Spleen (tissue), 11 donors: ENCODE data around the gene RNLS. TPM values are rescaled to one million over a fixed set of nuclear protein-coding genes. Genes with fewer than 3 reads are reported as not detected.
A peak's percentile ranks its signal among the peaks of the same experiment; 100 is the strongest.

Source experiments
- DNase-seq: peaks from one replicate; pipeline ENCODE4 v3.0.0-alpha.2; 2020
- H3K27ac ChIP-seq, 8 donors: fragments of 200-600 bp; sonication (generic) in 7 of 8; 1 replicate in 4 of 8; 2 replicates in 4 of 8; pipeline versions ENCODE4 v1.5.0 to v1.8.0; 2016 to 2021; ENCODE audit warnings: inconsistent platforms in 4 of 8, mild to moderate bottlenecking in 4 of 8, moderate library complexity in 1 of 8
- H3K27me3 ChIP-seq, 7 donors: fragments of 200-600 bp; sonication (generic) in 6 of 7; replicated peaks in 1 of 7; 1 replicate in 4 of 7; 2 replicates in 3 of 7; pipeline versions ENCODE4 v1.5.0 to v1.8.0; 2016 to 2021; ENCODE audit warnings: inconsistent platforms in 3 of 7, mild to moderate bottlenecking in 1 of 7
- H3K36me3 ChIP-seq, 6 donors: fragments of 200-600 bp; sonication (generic) in 5 of 6; 1 replicate in 4 of 6; 2 replicates in 2 of 6; pipeline versions ENCODE4 v1.5.0 to v1.8.0; 2016 to 2021; ENCODE audit warnings: inconsistent platforms in 2 of 6
- H3K4me1 ChIP-seq, 6 donors: fragments of 200-600 bp; sonication (generic) in 5 of 6; 1 replicate in 3 of 6; 2 replicates in 3 of 6; pipeline versions ENCODE4 v1.5.0 to v1.8.0; 2016 to 2021; ENCODE audit warnings: inconsistent platforms in 3 of 6
- H3K4me3 ChIP-seq, 8 donors: fragments of 200-600 bp; sonication (generic) in 7 of 8; 1 replicate in 4 of 8; 2 replicates in 4 of 8; pipeline versions ENCODE4 v1.5.0 to v1.8.0; 2016 to 2021; ENCODE audit warnings: inconsistent platforms in 4 of 8, mild to moderate bottlenecking in 4 of 8, moderate library complexity in 2 of 8
- H3K9me3 ChIP-seq, 8 donors: fragments of 200-600 bp; sonication (generic) in 7 of 8; 1 replicate in 4 of 8; 2 replicates in 4 of 8; pipeline versions ENCODE4 v1.5.0 to v1.8.0; 2016 to 2021; ENCODE audit warnings: inconsistent platforms in 4 of 8
- POLR2A ChIP-seq, 3 donors: fragments of 450-650 bp; IDR thresholded peaks; one replicate each; pipeline ENCODE4 v1.5.1; 2017; ENCODE audit warnings: antibody characterized with exemption in 3 of 3, mild to moderate bottlenecking in 1 of 3
- POLR2AphosphoS5 ChIP-seq, 3 donors: sonication (generic); formaldehyde crosslinking; IDR thresholded peaks; one replicate each; pipeline ENCODE4 v1.5.1; 2017; ENCODE audit warnings: antibody characterized with exemption in 3 of 3
- WGBS, 5 donors: extraction: QIAGEN DNeasy Blood & Tissue Kit in 3 of 5; methylation state at CpG; one replicate each; pipeline versions ENCODE4 v1.1.5 to v1.1.7; 2013 to 2018; 5-methylcytosine and 5-hydroxymethylcytosine counted together
- intact Hi-C: fragments of 100-400 bp; cut with DNase I; formaldehyde crosslinking; loops from one replicate; pipeline ENCODE4 v1.15.0; 2023; ENCODE audit warnings: low total_unique reads
- polyA plus RNA-seq, 3 donors: library from polyadenylated mRNA; stranded (reverse); fragments of 200-250 nt; gene quantifications; one replicate each; pipeline ENCODE4 v1.2.1, GENCODE V29; 2013
- total RNA-seq, 7 donors: library from RNA; depleted of rRNA in 3 of 7; stranded (reverse); fragments of >200 nt in 3 of 7; fragmentation: NEBNext Ultra II Directional in 4 of 7; extraction: Animal tissue kit (Norgen Biotek cat#: 25700) in 4 of 7; gene quantifications; one replicate each; pipeline versions ENCODE4 v1.1.0 to v1.2.1, GENCODE V29; 2016 to 2021
- TF ChIP-seq, protein P1 (sequence below), 11 experiments: fragments of 200-600 bp in 7 of 11; fragments of 450-650 bp in 4 of 11; sonication (generic) in 4 of 11; IDR thresholded peaks in 8 of 11; conservative IDR thresholded peaks in 3 of 11; 1 replicate in 7 of 11; 2 replicates in 4 of 11; pipeline versions ENCODE4 v1.4.0 to v1.8.0; 2016 to 2021; ENCODE audit warnings: antibody characterized with exemption in 11 of 11, inconsistent platforms in 4 of 11, mild to moderate bottlenecking in 1 of 11
- donor health status: healthy with polysubstance abuse.
- donor health status: DM: no; HTN: no; CAD: no; lungs with moderate emphysema.
- donor health status: DM: no; HTN: no; CAD: no.
- donor health status: Bipolar disorder and iron deficiency.
- donor health status: healthy.
- donor health status: DM: no; HTN: no; CAD: no.
- donor health status: DM: yes; HTN: yes; CAD: no.

Gene RNLS
- total and polyA plus RNA-seq, 10 donors, result 4.5 to 28.8 (median 8.5) TPM

DNA sequence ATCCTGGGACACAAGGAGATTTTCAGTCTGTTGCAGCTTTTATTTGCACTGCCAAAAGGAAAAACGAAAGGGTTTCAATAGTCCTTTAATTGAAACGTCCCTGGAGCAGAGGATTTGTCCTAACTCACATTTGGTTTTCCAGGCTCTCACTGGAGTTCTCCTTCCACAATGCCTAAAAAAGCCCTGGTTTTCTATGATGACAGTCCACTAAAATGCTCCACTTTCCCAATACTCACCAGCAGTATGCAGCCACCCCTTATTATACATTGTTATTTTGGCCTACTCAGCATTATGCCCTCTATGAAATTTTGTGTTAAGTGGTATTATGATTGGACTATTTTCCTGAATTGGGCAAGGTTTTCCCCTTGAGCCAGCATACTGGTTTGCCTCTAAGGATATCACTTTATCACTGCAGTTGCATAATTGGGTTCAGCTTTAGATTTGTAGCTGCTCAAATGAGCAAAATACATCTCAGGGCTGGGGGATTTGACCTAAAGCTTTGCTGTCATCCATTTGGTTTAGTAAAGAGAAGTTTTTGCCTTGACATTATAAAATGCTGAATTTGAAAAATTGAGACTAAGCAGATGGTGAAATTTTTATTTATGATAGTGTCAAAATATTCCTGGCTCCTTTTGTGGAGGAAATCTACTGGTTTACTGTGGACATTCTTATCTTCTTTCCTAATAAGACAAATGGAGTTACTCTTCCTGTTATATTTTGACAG is 239.2 kb downstream of the RNLS start:
- no peak for DNase-seq
- TF ChIP-seq POLR2AphosphoS5 (IDR thresholded peaks at IDR 0.05) (no peak), POLR2A (IDR thresholded peaks at IDR 0.05) (no peak)
- TF ChIP-seq, protein P1, sequence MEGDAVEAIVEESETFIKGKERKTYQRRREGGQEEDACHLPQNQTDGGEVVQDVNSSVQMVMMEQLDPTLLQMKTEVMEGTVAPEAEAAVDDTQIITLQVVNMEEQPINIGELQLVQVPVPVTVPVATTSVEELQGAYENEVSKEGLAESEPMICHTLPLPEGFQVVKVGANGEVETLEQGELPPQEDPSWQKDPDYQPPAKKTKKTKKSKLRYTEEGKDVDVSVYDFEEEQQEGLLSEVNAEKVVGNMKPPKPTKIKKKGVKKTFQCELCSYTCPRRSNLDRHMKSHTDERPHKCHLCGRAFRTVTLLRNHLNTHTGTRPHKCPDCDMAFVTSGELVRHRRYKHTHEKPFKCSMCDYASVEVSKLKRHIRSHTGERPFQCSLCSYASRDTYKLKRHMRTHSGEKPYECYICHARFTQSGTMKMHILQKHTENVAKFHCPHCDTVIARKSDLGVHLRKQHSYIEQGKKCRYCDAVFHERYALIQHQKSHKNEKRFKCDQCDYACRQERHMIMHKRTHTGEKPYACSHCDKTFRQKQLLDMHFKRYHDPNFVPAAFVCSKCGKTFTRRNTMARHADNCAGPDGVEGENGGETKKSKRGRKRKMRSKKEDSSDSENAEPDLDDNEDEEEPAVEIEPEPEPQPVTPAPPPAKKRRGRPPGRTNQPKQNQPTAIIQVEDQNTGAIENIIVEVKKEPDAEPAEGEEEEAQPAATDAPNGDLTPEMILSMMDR (IDR thresholded peaks at IDR 0.05 in 8 of 11, conservative IDR thresholded peaks at IDR 0.05 in 3 of 11), result no peak

DNA sequence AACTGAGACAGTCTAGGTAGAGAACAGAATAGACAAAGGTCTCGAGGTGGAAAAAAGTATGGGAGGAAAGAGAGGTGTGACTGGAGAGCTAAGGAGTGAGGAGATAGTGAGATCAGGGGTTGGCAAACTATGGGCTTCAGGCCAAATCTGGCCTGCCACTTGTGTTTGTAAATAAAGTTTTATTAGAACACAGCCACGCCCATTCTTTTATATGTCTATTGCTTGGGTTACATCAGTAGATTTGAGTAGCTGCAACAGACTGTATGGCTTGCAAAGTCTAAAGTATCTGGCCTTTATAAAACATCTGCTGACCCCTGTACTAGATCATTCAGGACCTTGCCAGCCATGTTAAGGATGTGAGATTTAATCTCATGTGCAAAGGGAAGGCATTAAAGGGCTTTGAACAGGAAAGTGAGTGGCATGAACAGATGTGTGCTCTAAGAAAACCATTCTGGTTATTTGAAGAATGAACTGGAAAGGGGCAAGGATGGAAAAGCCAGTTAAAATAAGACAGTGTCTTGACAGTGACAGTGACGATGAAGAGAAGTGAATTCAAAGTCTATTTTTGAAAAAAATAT is 240.3 kb downstream of the RNLS start:
- intact Hi-C loops, result no loop called here
- 93 to 98% (median 97%) methylated on average over 3 of the region's 3 CpGs for WGBS, 5 donors
- DNase-seq, result no peak

More for the DNA sequence above, 239.2 kb downstream of the RNLS start:
- Histone ChIP-seq H3K36me3 (no peaks in the 10 kb centered on the region), H3K4me3 (no peak overlapping the region), H3K27me3 (no peaks in the 10 kb centered on the region), H3K27ac (peak overlapping the region in 7 of 8 donors; percentile 4 to 62 (median 31)), H3K4me1 (peaks cover 0 to 32% (median 15%) of the 10 kb centered on the region in 6 donors), H3K9me3 (no peaks in the 10 kb centered on the region)
- intact Hi-C loops, result no loop called here
- WGBS, 5 donors, result 56 to 76% (median 68%) methylated on average over 2 of the region's 2 CpGs

DNA sequence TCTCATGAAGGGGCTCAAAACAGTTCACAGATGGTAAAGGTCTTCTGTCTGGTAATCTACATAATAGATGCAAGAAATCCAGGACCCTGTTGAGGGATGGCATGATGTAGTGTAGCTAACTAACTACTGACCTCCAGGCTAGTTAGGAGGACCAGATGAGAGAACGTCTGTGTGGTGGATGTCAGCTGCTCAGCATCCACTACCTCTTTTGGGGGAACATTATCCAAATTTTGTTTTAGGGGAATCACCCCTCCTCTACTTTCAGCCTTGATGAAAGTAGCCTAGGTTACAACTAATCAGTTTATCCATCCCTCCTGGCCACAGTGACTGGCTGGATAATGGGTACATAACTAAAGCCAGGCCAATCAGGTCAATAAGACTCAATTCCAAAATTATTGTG is 246.0 kb downstream of the RNLS start:
- no peak for TF ChIP-seq POLR2AphosphoS5 (IDR thresholded peaks at IDR 0.05)
- TF ChIP-seq, protein P1 (IDR thresholded peaks at IDR 0.05 in 8 of 11, conservative IDR thresholded peaks at IDR 0.05 in 3 of 11), result no peak
- no peak for TF ChIP-seq POLR2A (IDR thresholded peaks at IDR 0.05)
- WGBS, 5 donors, result 73 to 85% (median 81%) methylated on average over 1 of the region's 1 CpG
- intact Hi-C loops, result no loop called here

More for the DNA sequence above, 240.3 kb downstream of the RNLS start:
- peaks cover 0 to 32% (median 15%) of the 10 kb centered on the region in 6 donors for H3K4me1 ChIP-seq
- H3K4me3 ChIP-seq, result no peak overlapping the region
- H3K27me3 ChIP-seq, result no peaks in the 10 kb centered on the region
- peak overlapping the region in 1 of 8 donors; percentile 62 for H3K27ac ChIP-seq
- no peaks in the 10 kb centered on the region for H3K9me3 ChIP-seq
- no peak for TF ChIP-seq POLR2AphosphoS5 (IDR thresholded peaks at IDR 0.05)
- TF ChIP-seq, protein P1 (IDR thresholded peaks at IDR 0.05 in 8 of 11, conservative IDR thresholded peaks at IDR 0.05 in 3 of 11), result no peak
- no peak for TF ChIP-seq POLR2A (IDR thresholded peaks at IDR 0.05)
- no peaks in the 10 kb centered on the region for H3K36me3 ChIP-seq

DNA sequence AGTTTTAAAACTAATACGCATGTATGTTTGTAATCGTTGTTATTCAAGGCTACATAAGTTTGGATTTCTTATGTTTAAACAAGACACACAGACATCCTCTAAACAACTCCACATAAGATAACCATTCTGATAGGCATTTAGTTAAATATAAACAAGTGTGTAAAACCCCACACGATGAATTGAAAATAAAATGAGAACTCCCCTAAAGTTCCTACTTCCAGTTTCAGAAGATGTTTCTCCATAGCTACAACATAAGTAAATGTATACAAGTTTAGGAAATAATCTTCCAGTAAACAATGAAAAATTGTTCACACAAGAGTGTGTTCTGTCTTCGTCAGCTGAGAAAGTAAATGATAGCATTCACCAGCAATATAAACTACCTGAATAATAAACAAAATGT is 246.8 kb downstream of the RNLS start:
- intact Hi-C loops, result no loop called here
- Histone ChIP-seq H3K27me3 (no peaks in the 10 kb centered on the region), H3K36me3 (no peaks in the 10 kb centered on the region), H3K4me1 (peaks cover 0 to 32% (median 22%) of the 10 kb centered on the region in 6 donors), H3K4me3 (no peak overlapping the region), H3K9me3 (no peaks in the 10 kb centered on the region), H3K27ac (no peak overlapping the region)
- TF ChIP-seq, protein P1 (IDR thresholded peaks at IDR 0.05 in 8 of 11, conservative IDR thresholded peaks at IDR 0.05 in 3 of 11), result no peak
- no peak for TF ChIP-seq POLR2AphosphoS5 (IDR thresholded peaks at IDR 0.05)
- TF ChIP-seq POLR2A (IDR thresholded peaks at IDR 0.05), result no peak
- no peak for DNase-seq
- 71 to 83% (median 79%) methylated on average over 4 of the region's 4 CpGs for WGBS, 5 donors

More for the DNA sequence above, 246.0 kb downstream of the RNLS start:
- no peaks in the 10 kb centered on the region for H3K9me3 ChIP-seq
- DNase-seq, result no peak
- no peaks in the 10 kb centered on the region for H3K27me3 ChIP-seq
- no peak overlapping the region for H3K27ac ChIP-seq
- H3K4me1 ChIP-seq, result peaks cover 0 to 26% (median 17%) of the 10 kb centered on the region in 6 donors
- no peak overlapping the region for H3K4me3 ChIP-seq
- H3K36me3 ChIP-seq, result no peaks in the 10 kb centered on the region
